SK-N-SH (cell line): Measurements from ENCODE around the gene MYO7A. TPM values are rescaled to one million over a fixed set of nuclear protein-coding genes. Genes with fewer than 3 reads are reported as not detected.

Experiments used
- CTCF ChIA-PET: fragments of 300-600, 350-600 bp; formaldehyde crosslinking; extraction: SDS; loops from one replicate; lab custom pipeline; 2021; lab: Yijun Ruan, JAX
- POLR2A ChIA-PET: fragments of 350-600 bp; sonication (Branson Sonifier 250); formaldehyde crosslinking; extraction: SDS; loops from one replicate; lab custom pipeline; 2020; ENCODE audit warnings: antibody characterized with exemption, inconsistent platforms; lab: Yijun Ruan, JAX
- DNase-seq: peaks from one replicate; pipeline ENCODE4 v3.0.0; 2012
- H2AFZ ChIP-seq: fragments of 200-600 bp; sonication (generic); 2 replicates; pipeline ENCODE4 v1.8.1; 2016; ENCODE audit warnings: antibody characterized with exemption, mild to moderate bottlenecking, low read depth
- H3F3A ChIP-seq: fragments of 200-600 bp; sonication (generic); replicated peaks from 2 replicates; pipeline ENCODE3; 2016; ENCODE audit warnings: antibody characterized with exemption, mild to moderate bottlenecking; ENCODE audit not compliant: insufficient read depth
- H3K27ac ChIP-seq, 2 experiments: fragments of 200-500 bp in 1 of 2; fragments of 200-600 bp in 1 of 2; sonication (Bioruptor generic) in 1 of 2; sonication (generic), shearing (Covaris generic) in 1 of 2; 2 replicates each; pipeline versions ENCODE4 v1.5.1 to v1.6.1; 2014 to 2016; ENCODE audit warnings: low read depth in 2 of 2, inconsistent platforms in 1 of 2, low read length in 1 of 2, mild to moderate bottlenecking in 1 of 2, mixed read lengths in 1 of 2
- H3K27me3 ChIP-seq: fragments of 200-600 bp; sonication (generic), shearing (Covaris generic); 2 replicates; pipeline ENCODE4 v1.6.1; 2016; ENCODE audit warnings: mixed run types; ENCODE audit not compliant: insufficient read depth
- H3K36me3 ChIP-seq, 2 experiments: fragments of 200-500 bp in 1 of 2; fragments of 200-600 bp in 1 of 2; sonication (Bioruptor generic) in 1 of 2; sonication (generic) in 1 of 2; replicated peaks in 1 of 2; 2 replicates each; pipeline versions ENCODE3 to v1.5.1; 2014 to 2016; ENCODE audit warnings: low read length in 1 of 2, mild to moderate bottlenecking in 1 of 2; ENCODE audit not compliant: insufficient read depth in 2 of 2, control insufficient read depth in 1 of 2
- H3K4me1 ChIP-seq, 2 experiments: fragments of 200-500 bp in 1 of 2; fragments of 200-600 bp in 1 of 2; sonication (Bioruptor generic) in 1 of 2; sonication (generic), shearing (Covaris generic) in 1 of 2; 2 replicates each; pipeline versions ENCODE4 v1.5.1 to v1.6.1; 2014 to 2016; ENCODE audit warnings: low read depth in 1 of 2, low read length in 1 of 2, mixed run types in 1 of 2; ENCODE audit not compliant: insufficient read depth in 2 of 2, control insufficient read depth in 1 of 2
- H3K4me2 ChIP-seq: fragments of 200-600 bp; sonication (generic), shearing (Covaris generic); 2 replicates; pipeline ENCODE4 v1.6.1; 2017; ENCODE audit warnings: mixed run types
- H3K4me3 ChIP-seq, 2 experiments: fragments of 200-500 bp in 1 of 2; fragments of 200-600 bp in 1 of 2; sonication (Bioruptor generic) in 1 of 2; sonication (generic), shearing (Covaris generic) in 1 of 2; 2 replicates each; pipeline versions ENCODE4 v1.5.1 to v1.8.1; 2014 to 2016; ENCODE audit warnings: low read depth in 2 of 2, inconsistent platforms in 1 of 2, low read length in 1 of 2, mild to moderate bottlenecking in 1 of 2, mixed read lengths in 1 of 2, moderate library complexity in 1 of 2
- H3K79me2 ChIP-seq: fragments of 200-600 bp; sonication (generic); 2 replicates; pipeline ENCODE4 v1.8.1; 2017; ENCODE audit warnings: mild to moderate bottlenecking; ENCODE audit not compliant: insufficient read depth
- H3K9ac ChIP-seq: fragments of 200-600 bp; sonication (generic); 2 replicates; pipeline ENCODE4 v1.6.1; 2017; ENCODE audit warnings: mixed run types
- H3K9me2 ChIP-seq: fragments of 200-600 bp; sonication (generic); 2 replicates; pipeline ENCODE4 v1.6.1; 2017; ENCODE audit warnings: mixed run types
- H3K9me3 ChIP-seq: fragments of 200-600 bp; sonication (generic); 2 replicates; pipeline ENCODE4 v1.6.1; 2017; ENCODE audit warnings: mixed run types, mild to moderate bottlenecking, moderate library complexity
- H4K20me1 ChIP-seq: fragments of 200-600 bp; sonication (generic); 2 replicates; pipeline ENCODE4 v1.6.1; 2017; ENCODE audit warnings: mild to moderate bottlenecking, mixed run types; ENCODE audit not compliant: insufficient read depth
- ELF1 ChIP-seq: IDR thresholded peaks from 2 replicates; pipeline ENCODE4 v1.4.0; 2012
- EZH2phosphoT487 ChIP-seq: fragments of 200-600 bp; sonication (generic); IDR thresholded peaks from 2 replicates; pipeline ENCODE4 v1.6.1; 2017; ENCODE audit warnings: low read depth, mixed run types, mild to moderate bottlenecking, antibody characterized with exemption, moderate library complexity, borderline replicate concordance
- FOXJ3 ChIP-seq: sonication (generic); formaldehyde crosslinking; IDR thresholded peaks from 2 replicates; pipeline ENCODE4 v1.5.1; 2020; ENCODE audit warnings: mild to moderate bottlenecking, missing genetic modification reagents
- GABPA ChIP-seq: IDR thresholded peaks from 2 replicates; pipeline ENCODE4 v1.4.0; 2012; ENCODE audit warnings: low read depth, mild to moderate bottlenecking
- GATA2 ChIP-seq: sonication (generic); formaldehyde crosslinking; IDR thresholded peaks from 2 replicates; pipeline ENCODE4 v1.5.0; 2020; ENCODE audit warnings: mild to moderate bottlenecking, missing genetic modification reagents
- JUND ChIP-seq: IDR thresholded peaks from 2 replicates; pipeline ENCODE4 v1.4.0; 2012
- RCOR1 ChIP-seq: fragments of 150-350 bp; IDR thresholded peaks from 2 replicates; pipeline ENCODE4 v1.6.1; 2017; ENCODE audit warnings: antibody characterized with exemption, low read length
- TAF1 ChIP-seq: IDR thresholded peaks from 2 replicates; pipeline ENCODE4 v1.6.1; 2012; ENCODE audit warnings: low read depth, mild to moderate bottlenecking, low read length, moderate library complexity, borderline replicate concordance
- TCF12 ChIP-seq: IDR thresholded peaks from 2 replicates; pipeline ENCODE4 v1.4.0; 2012
- TEAD4 ChIP-seq: IDR thresholded peaks from 2 replicates; pipeline ENCODE4 v1.4.0; 2012; ENCODE audit warnings: mild to moderate bottlenecking, borderline replicate concordance; ENCODE audit not compliant: insufficient read depth
- WGBS: methylation state at CpG from one replicate; pipeline ENCODE4 v1.1.6; 2017; ENCODE audit warnings: low lambda C conversion rate; 5-methylcytosine and 5-hydroxymethylcytosine counted together
- polyA plus RNA-seq, 3 experiments: library from polyadenylated mRNA; depleted of rRNA; stranded (reverse); fragments of >200 nt; gene quantifications; 2 replicates each; pipeline ENCODE4 v1.2.3, GENCODE V29; 2012
- TF ChIP-seq, protein P1 (sequence below): IDR thresholded peaks from 2 replicates; pipeline ENCODE4; 2012
- TF ChIP-seq, protein P2 (sequence below): fragments of 150-350 bp; IDR thresholded peaks from 2 replicates; pipeline ENCODE4 v1.6.1; 2016; ENCODE audit warnings: mild to moderate bottlenecking, low read depth, low read length
- TF ChIP-seq, protein P3 (sequence below): fragments of 200-600 bp; sonication (generic); IDR thresholded peaks from 2 replicates; pipeline ENCODE4 v1.6.1; 2017; ENCODE audit warnings: antibody characterized with exemption, mild to moderate bottlenecking, moderate library complexity
- TF ChIP-seq, protein P4 (sequence below): fragments of 150-350 bp; IDR thresholded peaks from 2 replicates; pipeline ENCODE4 v1.6.1; 2017; ENCODE audit warnings: antibody characterized with exemption, low read length, low read depth, borderline replicate concordance

MYO7A gene
- polyA plus RNA-seq, 1 of the 3 experiments (the other 2 are of a cell fraction), result 0.08 TPM

DNA sequence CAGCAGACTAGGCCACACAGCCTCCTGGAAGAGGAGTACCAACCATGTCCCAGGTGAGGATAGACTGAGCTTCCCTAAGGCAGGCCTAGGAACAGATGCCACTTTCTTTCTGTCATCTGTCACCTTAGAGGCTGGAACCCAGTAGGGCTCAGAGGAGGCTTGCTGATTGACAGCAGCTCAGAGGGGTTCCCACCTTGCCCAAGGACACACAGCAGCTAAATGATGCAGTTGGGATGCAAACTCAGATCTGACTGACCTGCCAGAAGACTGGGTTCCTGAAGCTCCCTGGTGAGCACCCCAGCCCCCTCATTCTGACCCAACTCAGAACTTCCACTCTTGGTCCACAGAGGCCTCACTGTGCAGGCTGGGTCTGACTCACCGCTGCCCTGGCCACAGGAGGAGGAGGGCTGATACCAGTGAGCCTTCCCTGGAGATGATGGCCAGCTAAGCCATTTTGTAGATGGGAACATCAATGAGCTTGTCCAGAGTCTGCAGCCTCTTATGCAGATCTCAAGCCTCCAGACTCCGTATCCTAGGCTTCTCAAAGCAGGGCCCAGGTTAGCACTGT, 47.3 kb upstream of the MYO7A start:
- Histone ChIP-seq H3K36me3 (peaks cover 0 to 11% of the 10 kb centered on the region in 2 experiments), H3K79me2 (peaks cover 79% of the 10 kb centered on the region), H4K20me1 (0 out of 2 replicates have a peak, but pooled peaks cover 9% of the 10 kb centered on the region), H2AFZ (no peak overlapping the region), H3K9me3 (no peaks in the 10 kb centered on the region), H3K4me2 (no peak overlapping the region), H3K4me1 (peaks cover 0 to 30% of the 10 kb centered on the region in 2 experiments; a peak in 1 of 4 replicates), H3K4me3 (no peak overlapping the region), H3K9me2 (no peaks in the 10 kb centered on the region), H3K27ac (peak overlapping the region in 1 of 2 experiments; percentile 85; a peak in 2 of 4 replicates), H3F3A (no peaks in the 10 kb centered on the region), H3K9ac (no peak overlapping the region), H3K27me3 (no peaks in the 10 kb centered on the region)
- no peak for DNase-seq
- POLR2A ChIA-PET, result no interaction called here
- CTCF ChIA-PET, result interaction anchor here (3.8 to 4.9 kb wide), 2 partner anchors 11 to 33 kb away, joined by 20 to 54 read pairs; no protein-coding TSS in a partner anchor
- TF ChIP-seq TEAD4 (no peak), TCF12 (no peak), EZH2phosphoT487 (no peak), TAF1 (no peak), ELF1 (no peak), GATA2 (CRISPR knock-in tag) (no peak), RCOR1 (no peak), GABPA (no peak), FOXJ3 (CRISPR knock-in tag) (no peak), JUND (no peak)
- TF ChIP-seq, protein P1, sequence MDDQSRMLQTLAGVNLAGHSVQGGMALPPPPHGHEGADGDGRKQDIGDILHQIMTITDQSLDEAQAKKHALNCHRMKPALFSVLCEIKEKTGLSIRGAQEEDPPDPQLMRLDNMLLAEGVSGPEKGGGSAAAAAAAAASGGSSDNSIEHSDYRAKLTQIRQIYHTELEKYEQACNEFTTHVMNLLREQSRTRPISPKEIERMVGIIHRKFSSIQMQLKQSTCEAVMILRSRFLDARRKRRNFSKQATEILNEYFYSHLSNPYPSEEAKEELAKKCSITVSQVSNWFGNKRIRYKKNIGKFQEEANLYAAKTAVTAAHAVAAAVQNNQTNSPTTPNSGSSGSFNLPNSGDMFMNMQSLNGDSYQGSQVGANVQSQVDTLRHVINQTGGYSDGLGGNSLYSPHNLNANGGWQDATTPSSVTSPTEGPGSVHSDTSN, result no peak
- TF ChIP-seq, protein P2, sequence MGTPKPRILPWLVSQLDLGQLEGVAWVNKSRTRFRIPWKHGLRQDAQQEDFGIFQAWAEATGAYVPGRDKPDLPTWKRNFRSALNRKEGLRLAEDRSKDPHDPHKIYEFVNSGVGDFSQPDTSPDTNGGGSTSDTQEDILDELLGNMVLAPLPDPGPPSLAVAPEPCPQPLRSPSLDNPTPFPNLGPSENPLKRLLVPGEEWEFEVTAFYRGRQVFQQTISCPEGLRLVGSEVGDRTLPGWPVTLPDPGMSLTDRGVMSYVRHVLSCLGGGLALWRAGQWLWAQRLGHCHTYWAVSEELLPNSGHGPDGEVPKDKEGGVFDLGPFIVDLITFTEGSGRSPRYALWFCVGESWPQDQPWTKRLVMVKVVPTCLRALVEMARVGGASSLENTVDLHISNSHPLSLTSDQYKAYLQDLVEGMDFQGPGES, result no peak
- TF ChIP-seq, protein P3, sequence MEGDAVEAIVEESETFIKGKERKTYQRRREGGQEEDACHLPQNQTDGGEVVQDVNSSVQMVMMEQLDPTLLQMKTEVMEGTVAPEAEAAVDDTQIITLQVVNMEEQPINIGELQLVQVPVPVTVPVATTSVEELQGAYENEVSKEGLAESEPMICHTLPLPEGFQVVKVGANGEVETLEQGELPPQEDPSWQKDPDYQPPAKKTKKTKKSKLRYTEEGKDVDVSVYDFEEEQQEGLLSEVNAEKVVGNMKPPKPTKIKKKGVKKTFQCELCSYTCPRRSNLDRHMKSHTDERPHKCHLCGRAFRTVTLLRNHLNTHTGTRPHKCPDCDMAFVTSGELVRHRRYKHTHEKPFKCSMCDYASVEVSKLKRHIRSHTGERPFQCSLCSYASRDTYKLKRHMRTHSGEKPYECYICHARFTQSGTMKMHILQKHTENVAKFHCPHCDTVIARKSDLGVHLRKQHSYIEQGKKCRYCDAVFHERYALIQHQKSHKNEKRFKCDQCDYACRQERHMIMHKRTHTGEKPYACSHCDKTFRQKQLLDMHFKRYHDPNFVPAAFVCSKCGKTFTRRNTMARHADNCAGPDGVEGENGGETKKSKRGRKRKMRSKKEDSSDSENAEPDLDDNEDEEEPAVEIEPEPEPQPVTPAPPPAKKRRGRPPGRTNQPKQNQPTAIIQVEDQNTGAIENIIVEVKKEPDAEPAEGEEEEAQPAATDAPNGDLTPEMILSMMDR, result no peak
- TF ChIP-seq, protein P4, sequence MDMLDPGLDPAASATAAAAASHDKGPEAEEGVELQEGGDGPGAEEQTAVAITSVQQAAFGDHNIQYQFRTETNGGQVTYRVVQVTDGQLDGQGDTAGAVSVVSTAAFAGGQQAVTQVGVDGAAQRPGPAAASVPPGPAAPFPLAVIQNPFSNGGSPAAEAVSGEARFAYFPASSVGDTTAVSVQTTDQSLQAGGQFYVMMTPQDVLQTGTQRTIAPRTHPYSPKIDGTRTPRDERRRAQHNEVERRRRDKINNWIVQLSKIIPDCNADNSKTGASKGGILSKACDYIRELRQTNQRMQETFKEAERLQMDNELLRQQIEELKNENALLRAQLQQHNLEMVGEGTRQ, result no peak
- 100% methylated on average over 1 of the region's 2 CpGs for WGBS
